ENCODE measurements around the gene DCAF6. TPM values are rescaled to one million over a fixed set of nuclear protein-coding genes. Genes with fewer than 3 reads are reported as not detected.
"Not testable (repeated sequence)": the region's sequence is repeated elsewhere in the genome, so short reads cannot be mapped to it uniquely, and the experiment has no call there.

DCAF6 gene
- total and polyA plus RNA-seq, 9 donors: 91.0 to 130 (median 110) TPM

- Histone ChIP-seq H3K36me3 (ENCODE audit: control insufficient read depth, insufficient read depth, low read length) (peaks cover 13% of the 10 kb centered on the region), H3K27ac (ENCODE audit: low read length) (no peak overlapping the region), H3K4me3 (ENCODE audit: low read length) (no peak overlapping the region), H3K27me3 (ENCODE audit: control insufficient read depth, insufficient read depth, low read length) (no peaks in the 10 kb centered on the region), H3K9me3 (replicated peaks; ENCODE audit: control insufficient read depth, low read depth, low read length) (no peaks in the 10 kb centered on the region), H3K4me1 (ENCODE audit: control insufficient read depth, insufficient read depth, low read length) (no peaks in the 10 kb centered on the region)
- no CpG with 5 or more reads among the region's 1 CpG for WGBS (ENCODE audit: insufficient coverage)
- no peak for DNase-seq
Measured at GRCh38 chr1:168045311-168045710, 108.8 kb downstream of the DCAF6 start.

- Histone ChIP-seq H3K4me1 (ENCODE audit: control insufficient read depth, insufficient read depth, low read length) (no peaks in the 10 kb centered on the region), H3K4me3 (ENCODE audit: low read length) (no peak overlapping the region), H3K27ac (ENCODE audit: low read length) (no peak overlapping the region), H3K27me3 (ENCODE audit: control insufficient read depth, insufficient read depth, low read length) (no peaks in the 10 kb centered on the region), H3K36me3 (ENCODE audit: control insufficient read depth, insufficient read depth, low read length) (peaks cover 4% of the 10 kb centered on the region), H3K9me3 (replicated peaks; ENCODE audit: control insufficient read depth, low read depth, low read length) (no peaks in the 10 kb centered on the region)
- no CpG with 5 or more reads among the region's 1 CpG for WGBS (ENCODE audit: insufficient coverage)
- no peak for DNase-seq
Measured at GRCh38 chr1:168050307-168050706, 113.8 kb downstream of the DCAF6 start.

GRCh38 chr1:168050880-168051279 lies 114.4 kb downstream of the DCAF6 start:
- Histone ChIP-seq H3K9me3 (replicated peaks; ENCODE audit: control insufficient read depth, low read depth, low read length) (no peaks in the 10 kb centered on the region), H3K4me1 (ENCODE audit: control insufficient read depth, insufficient read depth, low read length) (no peaks in the 10 kb centered on the region), H3K27me3 (ENCODE audit: control insufficient read depth, insufficient read depth, low read length) (no peaks in the 10 kb centered on the region), H3K27ac (ENCODE audit: low read length) (no peak overlapping the region), H3K4me3 (ENCODE audit: low read length) (no peak overlapping the region), H3K36me3 (ENCODE audit: control insufficient read depth, insufficient read depth, low read length) (peaks cover 4% of the 10 kb centered on the region)
- peak; percentile 24 for DNase-seq
- no CpG with 5 or more reads among the region's 1 CpG for WGBS (ENCODE audit: insufficient coverage)

GRCh38 chr1:168053681-168054080 lies 117.2 kb downstream of the DCAF6 start:
- H3K4me3 ChIP-seq (ENCODE audit: low read length): no peak overlapping the region
- no peaks in the 10 kb centered on the region for H3K4me1 ChIP-seq (ENCODE audit: control insufficient read depth, insufficient read depth, low read length)
- WGBS (ENCODE audit: insufficient coverage): 86% methylated on average over 2 of the region's 2 CpGs
- H3K9me3 ChIP-seq (replicated peaks; ENCODE audit: control insufficient read depth, low read depth, low read length): no peaks in the 10 kb centered on the region
- H3K36me3 ChIP-seq (ENCODE audit: control insufficient read depth, insufficient read depth, low read length): peaks cover 7% of the 10 kb centered on the region
- H3K27me3 ChIP-seq (ENCODE audit: control insufficient read depth, insufficient read depth, low read length): no peaks in the 10 kb centered on the region
- H3K27ac ChIP-seq (ENCODE audit: low read length): no peak overlapping the region
- DNase-seq: no peak

GRCh38 chr1:168054117-168054516 lies 117.6 kb downstream of the DCAF6 start:
- peak; percentile 18 for DNase-seq
- Histone ChIP-seq H3K9me3 (replicated peaks; ENCODE audit: control insufficient read depth, low read depth, low read length) (no peaks in the 10 kb centered on the region), H3K36me3 (ENCODE audit: control insufficient read depth, insufficient read depth, low read length) (peaks cover 7% of the 10 kb centered on the region), H3K27me3 (ENCODE audit: control insufficient read depth, insufficient read depth, low read length) (no peaks in the 10 kb centered on the region), H3K4me3 (ENCODE audit: low read length) (no peak overlapping the region), H3K27ac (ENCODE audit: low read length) (no peak overlapping the region), H3K4me1 (ENCODE audit: control insufficient read depth, insufficient read depth, low read length) (no peaks in the 10 kb centered on the region)
- WGBS (ENCODE audit: insufficient coverage): no CpG with 5 or more reads among the region's 3 CpGs

GRCh38 chr1:168056152-168056551 lies 119.7 kb downstream of the DCAF6 start:
- not testable (repeated sequence) for H3K27me3 ChIP-seq (ENCODE audit: control insufficient read depth, insufficient read depth, low read length); H3K9me3 ChIP-seq (replicated peaks; ENCODE audit: control insufficient read depth, low read depth, low read length); H3K4me1 ChIP-seq (ENCODE audit: control insufficient read depth, insufficient read depth, low read length); H3K4me3 ChIP-seq (ENCODE audit: low read length); H3K27ac ChIP-seq (ENCODE audit: low read length); DNase-seq
- 60% methylated on average over 3 of the region's 35 CpGs for WGBS (ENCODE audit: insufficient coverage)
- H3K36me3 ChIP-seq (ENCODE audit: control insufficient read depth, insufficient read depth, low read length): peaks cover 16% of the 10 kb centered on the region

- Histone ChIP-seq H3K4me3 (ENCODE audit: low read length) (no peak overlapping the region), H3K27ac (ENCODE audit: low read length) (no peak overlapping the region), H3K4me1 (ENCODE audit: control insufficient read depth, insufficient read depth, low read length) (no peaks in the 10 kb centered on the region), H3K27me3 (ENCODE audit: control insufficient read depth, insufficient read depth, low read length) (no peaks in the 10 kb centered on the region), H3K36me3 (ENCODE audit: control insufficient read depth, insufficient read depth, low read length) (peaks cover 16% of the 10 kb centered on the region), H3K9me3 (replicated peaks; ENCODE audit: control insufficient read depth, low read depth, low read length) (no peaks in the 10 kb centered on the region)
- no CpG with 5 or more reads among the region's 1 CpG for WGBS (ENCODE audit: insufficient coverage)
- DNase-seq: no peak
Measured at GRCh38 chr1:168057355-168057754, 120.9 kb downstream of the DCAF6 start.

GRCh38 chr1:168057921-168058320 lies 121.4 kb downstream of the DCAF6 start:
- no peak overlapping the region for H3K27ac ChIP-seq (ENCODE audit: low read length)
- H3K4me3 ChIP-seq (ENCODE audit: low read length): no peak overlapping the region
- no peaks in the 10 kb centered on the region for H3K9me3 ChIP-seq (replicated peaks; ENCODE audit: control insufficient read depth, low read depth, low read length)
- no CpG with 5 or more reads among the region's 2 CpGs for WGBS (ENCODE audit: insufficient coverage)
- no peak for DNase-seq
- no peaks in the 10 kb centered on the region for H3K4me1 ChIP-seq (ENCODE audit: control insufficient read depth, insufficient read depth, low read length)
- H3K36me3 ChIP-seq (ENCODE audit: control insufficient read depth, insufficient read depth, low read length): peaks cover 16% of the 10 kb centered on the region
- no peaks in the 10 kb centered on the region for H3K27me3 ChIP-seq (ENCODE audit: control insufficient read depth, insufficient read depth, low read length)

GRCh38 chr1:168064216-168064615 lies 127.7 kb downstream of the DCAF6 start:
- H3K36me3 ChIP-seq (ENCODE audit: control insufficient read depth, insufficient read depth, low read length): peaks cover 15% of the 10 kb centered on the region
- no peaks in the 10 kb centered on the region for H3K27me3 ChIP-seq (ENCODE audit: control insufficient read depth, insufficient read depth, low read length)
- no peaks in the 10 kb centered on the region for H3K4me1 ChIP-seq (ENCODE audit: control insufficient read depth, insufficient read depth, low read length)
- no peak for DNase-seq
- no peak overlapping the region for H3K27ac ChIP-seq (ENCODE audit: low read length)
- H3K9me3 ChIP-seq (replicated peaks; ENCODE audit: control insufficient read depth, low read depth, low read length): no peaks in the 10 kb centered on the region
- no CpG with 5 or more reads among the region's 1 CpG for WGBS (ENCODE audit: insufficient coverage)
- H3K4me3 ChIP-seq (ENCODE audit: low read length): no peak overlapping the region

- Histone ChIP-seq H3K27ac (ENCODE audit: low read length) (no peak overlapping the region), H3K4me3 (ENCODE audit: low read length) (no peak overlapping the region), H3K9me3 (replicated peaks; ENCODE audit: control insufficient read depth, low read depth, low read length) (no peaks in the 10 kb centered on the region), H3K27me3 (ENCODE audit: control insufficient read depth, insufficient read depth, low read length) (no peaks in the 10 kb centered on the region), H3K36me3 (ENCODE audit: control insufficient read depth, insufficient read depth, low read length) (peaks cover 11% of the 10 kb centered on the region), H3K4me1 (ENCODE audit: control insufficient read depth, insufficient read depth, low read length) (no peaks in the 10 kb centered on the region)
- no peak for DNase-seq
- no CpG with 5 or more reads among the region's 3 CpGs for WGBS (ENCODE audit: insufficient coverage)
Measured at GRCh38 chr1:168065506-168065905, 129.0 kb downstream of the DCAF6 start.

- Histone ChIP-seq H3K9me3 (replicated peaks; ENCODE audit: control insufficient read depth, low read depth, low read length) (no peaks in the 10 kb centered on the region), H3K27ac (ENCODE audit: low read length) (no peak overlapping the region), H3K36me3 (ENCODE audit: control insufficient read depth, insufficient read depth, low read length) (peaks cover 25% of the 10 kb centered on the region), H3K27me3 (ENCODE audit: control insufficient read depth, insufficient read depth, low read length) (no peaks in the 10 kb centered on the region), H3K4me3 (ENCODE audit: low read length) (no peak overlapping the region), H3K4me1 (ENCODE audit: control insufficient read depth, insufficient read depth, low read length) (no peaks in the 10 kb centered on the region)
- no peak for DNase-seq
- WGBS (ENCODE audit: insufficient coverage): no CpG with 5 or more reads among the region's 3 CpGs
Measured at GRCh38 chr1:168069384-168069783, 132.9 kb downstream of the DCAF6 start.
